ENCODE measurements around the gene MAP6D1.

Gene MAP6D1

DNA sequence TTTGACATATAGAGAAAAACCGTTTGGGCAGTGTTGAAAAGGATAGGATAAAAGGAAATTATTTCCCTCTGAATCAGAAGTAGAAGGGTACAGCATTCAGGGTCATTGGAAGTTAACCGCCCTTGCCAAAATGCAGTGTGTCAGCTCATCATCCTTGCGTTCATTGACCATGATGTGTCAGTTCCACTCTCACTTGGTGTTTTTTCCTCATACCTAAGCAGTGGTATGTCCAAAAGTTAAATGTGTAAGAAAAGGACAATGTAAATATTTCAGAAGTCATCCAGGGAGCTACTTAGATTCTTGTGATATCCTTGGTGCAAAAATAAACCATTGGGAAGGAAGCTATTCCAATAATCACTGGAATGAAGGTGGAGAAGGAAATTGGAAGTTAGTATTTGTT, 50.7 kb downstream of the MAP6D1 start:
- TF ChIP-seq, protein P1, sequence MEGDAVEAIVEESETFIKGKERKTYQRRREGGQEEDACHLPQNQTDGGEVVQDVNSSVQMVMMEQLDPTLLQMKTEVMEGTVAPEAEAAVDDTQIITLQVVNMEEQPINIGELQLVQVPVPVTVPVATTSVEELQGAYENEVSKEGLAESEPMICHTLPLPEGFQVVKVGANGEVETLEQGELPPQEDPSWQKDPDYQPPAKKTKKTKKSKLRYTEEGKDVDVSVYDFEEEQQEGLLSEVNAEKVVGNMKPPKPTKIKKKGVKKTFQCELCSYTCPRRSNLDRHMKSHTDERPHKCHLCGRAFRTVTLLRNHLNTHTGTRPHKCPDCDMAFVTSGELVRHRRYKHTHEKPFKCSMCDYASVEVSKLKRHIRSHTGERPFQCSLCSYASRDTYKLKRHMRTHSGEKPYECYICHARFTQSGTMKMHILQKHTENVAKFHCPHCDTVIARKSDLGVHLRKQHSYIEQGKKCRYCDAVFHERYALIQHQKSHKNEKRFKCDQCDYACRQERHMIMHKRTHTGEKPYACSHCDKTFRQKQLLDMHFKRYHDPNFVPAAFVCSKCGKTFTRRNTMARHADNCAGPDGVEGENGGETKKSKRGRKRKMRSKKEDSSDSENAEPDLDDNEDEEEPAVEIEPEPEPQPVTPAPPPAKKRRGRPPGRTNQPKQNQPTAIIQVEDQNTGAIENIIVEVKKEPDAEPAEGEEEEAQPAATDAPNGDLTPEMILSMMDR (IDR thresholded peaks at IDR 0.05; ENCODE audit: low read depth, low read length): no peak
- TF ChIP-seq POLR2A (IDR thresholded peaks at IDR 0.05; ENCODE audit: extremely low read depth, insufficient read length) (no peak), MYC (IDR thresholded peaks at IDR 0.05; ENCODE audit: low read depth, low read length) (no peak)
- TF ChIP-seq, protein P2, sequence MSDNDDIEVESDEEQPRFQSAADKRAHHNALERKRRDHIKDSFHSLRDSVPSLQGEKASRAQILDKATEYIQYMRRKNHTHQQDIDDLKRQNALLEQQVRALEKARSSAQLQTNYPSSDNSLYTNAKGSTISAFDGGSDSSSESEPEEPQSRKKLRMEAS (IDR thresholded peaks at IDR 0.05; ENCODE audit: low read depth, low read length): no peak
- DNase-seq (ENCODE audit: low read depth): no peak
- no peak overlapping the region for H3K4me3 ChIP-seq (ENCODE audit: low read depth, low read length)

DNA sequence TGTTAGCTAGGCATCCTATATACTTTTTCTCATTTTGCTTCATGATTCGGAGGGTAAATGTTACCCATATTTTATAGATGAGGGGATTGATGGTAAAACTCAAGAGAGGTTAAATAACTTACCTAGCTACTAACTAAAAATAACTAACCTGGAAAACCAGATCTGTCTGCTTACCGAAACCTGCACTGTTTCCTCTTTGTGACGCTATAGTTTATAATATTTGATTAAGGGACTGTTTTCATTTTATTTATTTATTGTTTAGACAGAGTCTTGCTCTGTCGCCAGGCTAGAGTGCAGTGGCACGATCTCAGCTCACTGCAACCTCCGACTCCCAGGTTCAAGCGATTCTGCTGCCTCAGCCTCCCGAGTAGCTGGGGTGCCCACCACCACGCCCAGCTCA, 55.9 kb downstream of the MAP6D1 start:
- TF ChIP-seq, protein P2 (IDR thresholded peaks at IDR 0.05; ENCODE audit: low read depth, low read length): no peak
- TF ChIP-seq MYC (IDR thresholded peaks at IDR 0.05; ENCODE audit: low read depth, low read length): no peak
- TF ChIP-seq, protein P1 (IDR thresholded peaks at IDR 0.05; ENCODE audit: low read depth, low read length): no peak
- TF ChIP-seq POLR2A (IDR thresholded peaks at IDR 0.05; ENCODE audit: extremely low read depth, insufficient read length): no peak
- no peak overlapping the region for H3K4me3 ChIP-seq (ENCODE audit: low read depth, low read length)
- no peak for DNase-seq (ENCODE audit: low read depth)

DNA sequence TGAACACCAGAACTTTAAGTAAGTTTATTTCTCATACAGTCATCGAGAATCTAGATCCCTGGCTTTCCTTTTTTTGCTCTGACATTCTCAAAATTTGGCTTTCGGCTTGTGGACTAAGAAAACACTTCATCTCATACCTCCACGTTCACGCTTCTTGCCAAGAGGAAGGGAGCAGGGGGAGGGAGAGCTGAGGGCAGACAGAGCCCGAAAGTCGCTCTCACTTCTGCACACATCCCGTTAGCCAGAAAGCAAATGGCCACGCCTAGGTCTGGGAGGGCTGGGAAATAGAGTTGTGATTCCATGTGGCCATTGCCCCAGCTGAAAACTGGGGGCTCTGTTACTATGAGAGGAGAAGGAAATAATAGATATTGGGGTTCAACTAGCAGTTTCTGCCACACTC, 57.3 kb downstream of the MAP6D1 start:
- TF ChIP-seq MYC (IDR thresholded peaks at IDR 0.05; ENCODE audit: low read depth, low read length) (no peak), POLR2A (IDR thresholded peaks at IDR 0.05; ENCODE audit: extremely low read depth, insufficient read length) (no peak)
- TF ChIP-seq, protein P1 (IDR thresholded peaks at IDR 0.05; ENCODE audit: low read depth, low read length): no peak
- TF ChIP-seq, protein P2 (IDR thresholded peaks at IDR 0.05; ENCODE audit: low read depth, low read length): no peak

DNA sequence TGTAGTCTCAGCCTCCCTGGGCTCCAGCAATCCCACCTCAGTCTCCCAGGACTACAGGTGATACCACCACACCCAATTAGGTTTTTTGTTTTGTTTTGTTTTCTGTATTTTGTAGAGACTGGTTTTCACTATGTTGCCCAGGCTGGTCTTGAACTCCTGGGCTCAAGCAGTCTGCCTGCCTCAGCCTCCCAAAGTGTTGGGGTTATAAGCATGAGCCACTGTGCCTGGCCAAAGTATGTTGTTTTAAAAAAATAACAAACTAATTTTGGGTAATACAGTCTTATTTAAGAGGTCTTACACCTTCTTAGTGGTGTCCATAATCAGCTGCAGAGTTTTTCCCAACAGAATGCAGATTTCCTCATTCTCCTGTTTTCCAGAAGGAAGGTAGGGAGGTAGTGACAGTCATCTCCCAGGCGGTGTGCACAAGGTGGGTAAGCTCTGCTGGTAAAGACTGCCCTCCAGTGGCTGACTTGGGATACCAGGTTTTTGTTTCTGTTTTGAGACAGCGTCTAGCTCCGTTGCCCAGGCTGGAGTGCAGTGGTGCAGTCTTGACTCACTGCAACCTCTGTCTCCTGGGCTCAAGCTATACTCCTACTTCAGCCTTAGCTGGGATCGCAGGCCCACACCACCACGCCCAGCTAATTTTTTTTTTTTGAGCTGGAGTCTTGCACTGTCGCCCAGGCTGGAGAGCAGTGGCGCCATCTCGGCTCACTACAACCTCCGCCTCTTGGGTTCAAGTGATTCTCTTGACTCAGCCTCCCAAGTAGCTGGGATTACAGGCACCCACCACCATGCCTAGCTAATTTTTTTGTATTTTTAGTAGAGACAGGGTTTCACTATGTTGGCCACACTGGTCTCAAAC, 58.4 kb downstream of the MAP6D1 start:
- no peak overlapping the region for H3K4me3 ChIP-seq (ENCODE audit: low read depth, low read length)
- TF ChIP-seq POLR2A (IDR thresholded peaks at IDR 0.05; ENCODE audit: extremely low read depth, insufficient read length) (no peak), MYC (IDR thresholded peaks at IDR 0.05; ENCODE audit: low read depth, low read length) (no peak)
- TF ChIP-seq, protein P1 (IDR thresholded peaks at IDR 0.05; ENCODE audit: low read depth, low read length): peak; percentile 74
- TF ChIP-seq, protein P2 (IDR thresholded peaks at IDR 0.05; ENCODE audit: low read depth, low read length): no peak
- DNase-seq (ENCODE audit: low read depth): peak; percentile 64

More for the DNA sequence above, 57.3 kb downstream of the MAP6D1 start:
- no peak overlapping the region for H3K4me3 ChIP-seq (ENCODE audit: low read depth, low read length)
- DNase-seq (ENCODE audit: low read depth): no peak

DNA sequence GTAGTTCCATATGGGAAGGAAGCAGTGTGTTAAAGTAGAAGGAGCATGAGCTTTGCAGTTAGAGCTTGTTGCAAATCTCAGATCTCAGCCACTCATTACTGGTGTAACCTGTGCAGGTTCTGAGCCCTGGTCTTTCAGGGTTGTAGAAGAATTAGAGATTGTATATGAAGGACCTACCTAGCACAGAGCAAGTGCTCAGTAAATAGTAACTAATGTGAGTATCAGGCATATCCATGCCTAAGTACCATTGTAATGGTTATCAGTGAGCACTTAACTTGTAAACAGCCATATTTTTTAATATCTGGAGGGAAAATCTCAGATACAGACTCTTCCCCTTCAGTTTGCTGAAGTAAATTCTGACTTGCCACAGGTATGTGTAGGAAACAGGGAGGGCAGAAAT, 59.3 kb downstream of the MAP6D1 start:
- DNase-seq (ENCODE audit: low read depth): no peak
- no peak for TF ChIP-seq MYC (IDR thresholded peaks at IDR 0.05; ENCODE audit: low read depth, low read length)
- TF ChIP-seq, protein P1 (IDR thresholded peaks at IDR 0.05; ENCODE audit: low read depth, low read length): no peak
- no peak for TF ChIP-seq POLR2A (IDR thresholded peaks at IDR 0.05; ENCODE audit: extremely low read depth, insufficient read length)
- TF ChIP-seq, protein P2 (IDR thresholded peaks at IDR 0.05; ENCODE audit: low read depth, low read length): no peak

More for the DNA sequence above, 59.3 kb downstream of the MAP6D1 start:
- H3K4me3 ChIP-seq (ENCODE audit: low read depth, low read length): no peak overlapping the region

All from NB4 (cell line).